ENCODE data around the gene TBCEL.

TBCEL gene

GRCh38 chr11:121095561-121095960, 71.7 kb downstream of the TBCEL start:
- no peak overlapping the region for H3K27ac ChIP-seq (ENCODE audit: low read length)
- no peaks in the 10 kb centered on the region for H3K9me3 ChIP-seq (replicated peaks; ENCODE audit: insufficient read depth, low read length)
- TF ChIP-seq EZH2phosphoT487 (IDR thresholded peaks at IDR 0.05; ENCODE audit: low read length) (no peak), EZH2 (optimal IDR thresholded peaks at IDR 0.05; ENCODE audit: low read depth, low read length) (no peak), CTCF (IDR thresholded peaks at IDR 0.05; ENCODE audit: low read length) (no peak)

DNA sequence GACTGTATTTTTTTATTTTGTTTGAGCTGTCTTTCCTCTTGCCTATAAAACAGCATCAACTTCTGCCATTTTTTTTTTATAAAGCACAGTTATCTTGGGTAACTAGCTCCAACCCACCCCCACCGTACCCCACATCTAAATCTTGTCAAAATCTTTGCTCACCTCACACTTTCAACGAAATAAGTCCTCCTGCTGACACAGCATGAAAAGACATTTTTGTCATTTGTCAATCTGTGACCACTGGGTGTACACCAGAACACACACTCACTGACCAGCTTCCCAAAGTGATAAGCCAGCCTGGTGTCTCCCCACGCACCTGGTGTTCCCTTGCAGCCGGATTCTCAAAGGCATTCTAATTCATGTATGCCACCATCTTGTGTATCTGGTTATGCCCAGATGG, 75.5 kb downstream of the TBCEL start:
- Histone ChIP-seq H3K4me1 (ENCODE audit: low read length) (no peaks in the 10 kb centered on the region), H3K9ac (ENCODE audit: low read length) (no peak overlapping the region), H2AFZ (ENCODE audit: low read length) (no peak overlapping the region), H3K27ac (ENCODE audit: low read length) (no peak overlapping the region), H3F3A (ENCODE audit: insufficient read depth, low read length) (no peaks in the 10 kb centered on the region), H4K20me1 (ENCODE audit: insufficient read depth, low read length) (no peaks in the 10 kb centered on the region), H3K4me2 (ENCODE audit: low read depth, low read length) (no peak overlapping the region), H3K27me3 (replicated peaks; ENCODE audit: insufficient read depth, low read length) (no peaks in the 10 kb centered on the region), H3K9me2 (replicated peaks; ENCODE audit: insufficient read depth, low read length) (no peaks in the 10 kb centered on the region), H3K79me2 (ENCODE audit: low read length) (no peaks in the 10 kb centered on the region), H3K9me3 (replicated peaks; ENCODE audit: insufficient read depth, low read length) (no peaks in the 10 kb centered on the region), H3K36me3 (replicated peaks; ENCODE audit: insufficient read depth, low read length) (no peaks in the 10 kb centered on the region), H3K4me3 (ENCODE audit: low read length) (no peak overlapping the region)
- TF ChIP-seq EZH2 (optimal IDR thresholded peaks at IDR 0.05; ENCODE audit: low read depth, low read length) = no peak
- TF ChIP-seq EZH2phosphoT487 (IDR thresholded peaks at IDR 0.05; ENCODE audit: low read length) = no peak
- TF ChIP-seq CTCF (IDR thresholded peaks at IDR 0.05; ENCODE audit: low read length) = no peak
- DNase-seq = no peak

More at GRCh38 chr11:121095561-121095960, 71.7 kb downstream of the TBCEL start:
- no peaks in the 10 kb centered on the region for H3K9me2 ChIP-seq (replicated peaks; ENCODE audit: insufficient read depth, low read length)
- no peaks in the 10 kb centered on the region for H3K27me3 ChIP-seq (replicated peaks; ENCODE audit: insufficient read depth, low read length)
- no peaks in the 10 kb centered on the region for H3K79me2 ChIP-seq (ENCODE audit: low read length)
- no peak for DNase-seq
- no peak overlapping the region for H3K9ac ChIP-seq (ENCODE audit: low read length)
- H2AFZ ChIP-seq (ENCODE audit: low read length) = no peak overlapping the region
- no peak overlapping the region for H3K4me2 ChIP-seq (ENCODE audit: low read depth, low read length)
- H3F3A ChIP-seq (ENCODE audit: insufficient read depth, low read length) = no peaks in the 10 kb centered on the region
- H4K20me1 ChIP-seq (ENCODE audit: insufficient read depth, low read length) = no peaks in the 10 kb centered on the region
- H3K4me3 ChIP-seq (ENCODE audit: low read length) = no peak overlapping the region
- no peaks in the 10 kb centered on the region for H3K36me3 ChIP-seq (replicated peaks; ENCODE audit: insufficient read depth, low read length)
- no peaks in the 10 kb centered on the region for H3K4me1 ChIP-seq (ENCODE audit: low read length)

GRCh38 chr11:121099885-121100284, 76.0 kb downstream of the TBCEL start:
- H3F3A ChIP-seq (ENCODE audit: insufficient read depth, low read length) = no peaks in the 10 kb centered on the region
- no peaks in the 10 kb centered on the region for H3K4me1 ChIP-seq (ENCODE audit: low read length)
- TF ChIP-seq EZH2 (optimal IDR thresholded peaks at IDR 0.05; ENCODE audit: low read depth, low read length) (no peak), EZH2phosphoT487 (IDR thresholded peaks at IDR 0.05; ENCODE audit: low read length) (no peak), CTCF (IDR thresholded peaks at IDR 0.05; ENCODE audit: low read length) (no peak)
- H4K20me1 ChIP-seq (ENCODE audit: insufficient read depth, low read length) = no peaks in the 10 kb centered on the region
- H3K27ac ChIP-seq (ENCODE audit: low read length) = no peak overlapping the region
- DNase-seq = no peak
- H2AFZ ChIP-seq (ENCODE audit: low read length) = no peak overlapping the region
- H3K27me3 ChIP-seq (replicated peaks; ENCODE audit: insufficient read depth, low read length) = no peaks in the 10 kb centered on the region
- H3K79me2 ChIP-seq (ENCODE audit: low read length) = no peaks in the 10 kb centered on the region
- no peak overlapping the region for H3K4me2 ChIP-seq (ENCODE audit: low read depth, low read length)
- no peaks in the 10 kb centered on the region for H3K36me3 ChIP-seq (replicated peaks; ENCODE audit: insufficient read depth, low read length)
- H3K9ac ChIP-seq (ENCODE audit: low read length) = no peak overlapping the region
- no peaks in the 10 kb centered on the region for H3K9me2 ChIP-seq (replicated peaks; ENCODE audit: insufficient read depth, low read length)
- H3K9me3 ChIP-seq (replicated peaks; ENCODE audit: insufficient read depth, low read length) = no peaks in the 10 kb centered on the region
- H3K4me3 ChIP-seq (ENCODE audit: low read length) = no peak overlapping the region
